Spleen (tissue), 11 donors: ENCODE measurements around the gene CRACDL. TPM values are rescaled to one million over a fixed set of nuclear protein-coding genes. Genes with fewer than 3 reads are reported as not detected.

Experiments used
- DNase-seq: peaks from one replicate; pipeline ENCODE4 v3.0.0-alpha.2; 2020
- H3K27ac ChIP-seq, 8 donors: fragments of 200-600 bp; sonication (generic) in 7 of 8; 1 replicate in 4 of 8; 2 replicates in 4 of 8; pipeline versions ENCODE4 v1.5.0 to v1.8.0; 2016 to 2021; ENCODE audit warnings: inconsistent platforms in 4 of 8, mild to moderate bottlenecking in 4 of 8, moderate library complexity in 1 of 8
- H3K27me3 ChIP-seq, 7 donors: fragments of 200-600 bp; sonication (generic) in 6 of 7; replicated peaks in 1 of 7; 1 replicate in 4 of 7; 2 replicates in 3 of 7; pipeline versions ENCODE4 v1.5.0 to v1.8.0; 2016 to 2021; ENCODE audit warnings: inconsistent platforms in 3 of 7, mild to moderate bottlenecking in 1 of 7
- H3K36me3 ChIP-seq, 6 donors: fragments of 200-600 bp; sonication (generic) in 5 of 6; 1 replicate in 4 of 6; 2 replicates in 2 of 6; pipeline versions ENCODE4 v1.5.0 to v1.8.0; 2016 to 2021; ENCODE audit warnings: inconsistent platforms in 2 of 6
- H3K4me1 ChIP-seq, 6 donors: fragments of 200-600 bp; sonication (generic) in 5 of 6; 1 replicate in 3 of 6; 2 replicates in 3 of 6; pipeline versions ENCODE4 v1.5.0 to v1.8.0; 2016 to 2021; ENCODE audit warnings: inconsistent platforms in 3 of 6
- H3K4me3 ChIP-seq, 8 donors: fragments of 200-600 bp; sonication (generic) in 7 of 8; 1 replicate in 4 of 8; 2 replicates in 4 of 8; pipeline versions ENCODE4 v1.5.0 to v1.8.0; 2016 to 2021; ENCODE audit warnings: inconsistent platforms in 4 of 8, mild to moderate bottlenecking in 4 of 8, moderate library complexity in 2 of 8
- H3K9me3 ChIP-seq, 8 donors: fragments of 200-600 bp; sonication (generic) in 7 of 8; 1 replicate in 4 of 8; 2 replicates in 4 of 8; pipeline versions ENCODE4 v1.5.0 to v1.8.0; 2016 to 2021; ENCODE audit warnings: inconsistent platforms in 4 of 8
- POLR2A ChIP-seq, 3 donors: fragments of 450-650 bp; IDR thresholded peaks; one replicate each; pipeline ENCODE4 v1.5.1; 2017; ENCODE audit warnings: antibody characterized with exemption in 3 of 3, mild to moderate bottlenecking in 1 of 3
- POLR2AphosphoS5 ChIP-seq, 3 donors: sonication (generic); formaldehyde crosslinking; IDR thresholded peaks; one replicate each; pipeline ENCODE4 v1.5.1; 2017; ENCODE audit warnings: antibody characterized with exemption in 3 of 3
- WGBS, 5 donors: extraction: QIAGEN DNeasy Blood & Tissue Kit in 3 of 5; methylation state at CpG; one replicate each; pipeline versions ENCODE4 v1.1.5 to v1.1.7; 2013 to 2018; 5-methylcytosine and 5-hydroxymethylcytosine counted together
- intact Hi-C: fragments of 100-400 bp; cut with DNase I; formaldehyde crosslinking; loops from one replicate; pipeline ENCODE4 v1.15.0; 2023; ENCODE audit warnings: low total_unique reads
- polyA plus RNA-seq, 3 donors: library from polyadenylated mRNA; stranded (reverse); fragments of 200-250 nt; gene quantifications; one replicate each; pipeline ENCODE4 v1.2.1, GENCODE V29; 2013
- total RNA-seq, 7 donors: library from RNA; depleted of rRNA in 3 of 7; stranded (reverse); fragments of >200 nt in 3 of 7; fragmentation: NEBNext Ultra II Directional in 4 of 7; extraction: Animal tissue kit (Norgen Biotek cat#: 25700) in 4 of 7; gene quantifications; one replicate each; pipeline versions ENCODE4 v1.1.0 to v1.2.1, GENCODE V29; 2016 to 2021
- TF ChIP-seq, protein P1 (sequence below), 11 experiments: fragments of 200-600 bp in 7 of 11; fragments of 450-650 bp in 4 of 11; sonication (generic) in 4 of 11; IDR thresholded peaks in 8 of 11; conservative IDR thresholded peaks in 3 of 11; 1 replicate in 7 of 11; 2 replicates in 4 of 11; pipeline versions ENCODE4 v1.4.0 to v1.8.0; 2016 to 2021; ENCODE audit warnings: antibody characterized with exemption in 11 of 11, inconsistent platforms in 4 of 11, mild to moderate bottlenecking in 1 of 11
- donor health status: healthy with polysubstance abuse.
- donor health status: DM: no; HTN: no; CAD: no; lungs with moderate emphysema.
- donor health status: DM: no; HTN: no; CAD: no.
- donor health status: Bipolar disorder and iron deficiency.
- donor health status: healthy.
- donor health status: DM: no; HTN: no; CAD: no.
- donor health status: DM: yes; HTN: yes; CAD: no.

Gene CRACDL
- total and polyA plus RNA-seq, 10 donors = 0.52 to 5.1 (median 1.4) TPM

DNA sequence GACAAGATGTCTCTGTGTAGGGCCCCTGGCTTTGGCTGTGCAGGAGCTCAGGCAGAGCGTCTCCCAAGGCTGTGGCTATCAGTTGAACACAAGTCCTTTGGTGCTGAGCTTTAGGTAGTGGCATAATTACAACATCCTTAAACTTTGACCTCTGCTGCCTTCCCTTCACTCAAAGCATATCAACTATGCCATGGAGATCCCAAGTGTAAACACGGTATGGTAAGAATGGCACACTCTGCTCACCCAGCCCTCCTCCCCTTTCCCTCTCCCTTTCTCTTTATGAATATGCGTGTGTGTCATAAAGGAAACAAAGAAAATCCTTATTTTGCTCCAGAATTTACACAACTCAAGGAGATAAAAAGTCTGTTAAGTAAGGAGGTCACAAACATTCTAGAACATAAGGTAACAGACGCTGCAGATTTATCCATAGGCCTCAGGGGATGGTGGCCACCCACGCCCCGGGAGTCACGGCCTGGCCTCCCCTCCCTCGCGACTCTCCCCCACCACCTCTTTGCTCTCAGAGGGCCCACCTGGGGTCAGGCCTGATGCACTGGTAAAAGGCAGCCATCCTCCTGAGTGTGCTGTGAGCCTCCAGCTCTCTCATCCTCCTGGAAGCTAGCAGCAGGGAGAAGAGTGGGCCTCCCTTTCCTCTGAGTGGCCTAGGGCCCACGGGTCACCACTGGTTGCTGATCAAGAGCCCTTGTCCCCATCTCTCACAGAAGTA lies 67.3 kb downstream of the CRACDL start:
- peaks cover 0 to 2% (median under 1%) of the 10 kb centered on the region in 8 donors for H3K9me3 ChIP-seq
- 81 to 89% (median 87%) methylated on average over 10 of the region's 10 CpGs for WGBS, 5 donors
- no peaks in the 10 kb centered on the region for H3K36me3 ChIP-seq
- DNase-seq = no peak
- no peaks in the 10 kb centered on the region for H3K27me3 ChIP-seq
- intact Hi-C loops = no loop called here
- no peaks in the 10 kb centered on the region for H3K4me1 ChIP-seq
- TF ChIP-seq POLR2AphosphoS5 (IDR thresholded peaks at IDR 0.05) = no peak
- no peak overlapping the region for H3K4me3 ChIP-seq
- no peak overlapping the region for H3K27ac ChIP-seq

DNA sequence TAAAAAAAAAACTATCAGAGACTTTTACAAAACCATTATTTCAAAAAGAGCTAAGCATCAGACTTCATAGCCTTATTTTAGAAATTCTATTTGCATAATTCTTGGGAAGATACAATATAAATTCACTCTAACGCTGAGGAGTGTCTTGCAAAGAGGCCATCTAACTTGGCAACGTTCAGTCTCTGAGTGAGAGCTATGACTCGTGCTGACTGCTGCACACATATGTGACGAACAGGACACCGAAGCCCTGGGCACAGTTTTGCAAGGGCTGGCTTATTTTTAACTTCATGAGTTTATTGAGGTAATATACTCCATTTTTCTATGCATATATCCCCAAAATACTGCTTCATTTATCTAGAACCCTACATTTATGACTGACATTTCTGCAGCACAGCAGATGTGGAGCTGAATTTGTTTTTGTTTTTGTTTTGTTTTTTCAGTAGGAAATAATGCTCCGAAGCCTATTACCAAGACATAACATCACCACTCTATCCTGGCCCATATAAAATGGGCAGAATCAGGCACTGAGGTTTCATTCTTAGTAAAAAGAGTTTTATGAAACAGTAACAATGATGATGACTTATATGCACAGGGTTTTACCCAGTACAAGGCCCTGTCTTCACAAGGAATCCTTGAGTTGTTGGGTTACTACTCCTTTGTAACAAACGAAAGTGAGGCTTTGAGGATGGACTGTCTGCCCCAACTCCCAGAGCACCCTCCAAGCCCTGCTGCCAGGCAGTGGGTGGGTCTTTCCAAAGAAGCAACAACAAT lies 68.3 kb downstream of the CRACDL start:
- intact Hi-C loops = no loop called here
- no peak for DNase-seq
- WGBS, 5 donors = 79 to 93% (median 84%) methylated on average over 7 of the region's 7 CpGs
- Histone ChIP-seq H3K4me1 (no peaks in the 10 kb centered on the region), H3K36me3 (no peaks in the 10 kb centered on the region), H3K27me3 (no peaks in the 10 kb centered on the region), H3K4me3 (no peak overlapping the region), H3K27ac (no peak overlapping the region), H3K9me3 (peaks cover 0 to 12% (median 10%) of the 10 kb centered on the region in 8 donors)
- TF ChIP-seq, protein P1, sequence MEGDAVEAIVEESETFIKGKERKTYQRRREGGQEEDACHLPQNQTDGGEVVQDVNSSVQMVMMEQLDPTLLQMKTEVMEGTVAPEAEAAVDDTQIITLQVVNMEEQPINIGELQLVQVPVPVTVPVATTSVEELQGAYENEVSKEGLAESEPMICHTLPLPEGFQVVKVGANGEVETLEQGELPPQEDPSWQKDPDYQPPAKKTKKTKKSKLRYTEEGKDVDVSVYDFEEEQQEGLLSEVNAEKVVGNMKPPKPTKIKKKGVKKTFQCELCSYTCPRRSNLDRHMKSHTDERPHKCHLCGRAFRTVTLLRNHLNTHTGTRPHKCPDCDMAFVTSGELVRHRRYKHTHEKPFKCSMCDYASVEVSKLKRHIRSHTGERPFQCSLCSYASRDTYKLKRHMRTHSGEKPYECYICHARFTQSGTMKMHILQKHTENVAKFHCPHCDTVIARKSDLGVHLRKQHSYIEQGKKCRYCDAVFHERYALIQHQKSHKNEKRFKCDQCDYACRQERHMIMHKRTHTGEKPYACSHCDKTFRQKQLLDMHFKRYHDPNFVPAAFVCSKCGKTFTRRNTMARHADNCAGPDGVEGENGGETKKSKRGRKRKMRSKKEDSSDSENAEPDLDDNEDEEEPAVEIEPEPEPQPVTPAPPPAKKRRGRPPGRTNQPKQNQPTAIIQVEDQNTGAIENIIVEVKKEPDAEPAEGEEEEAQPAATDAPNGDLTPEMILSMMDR (IDR thresholded peaks at IDR 0.05 in 8 of 11, conservative IDR thresholded peaks at IDR 0.05 in 3 of 11) = no peak
- TF ChIP-seq POLR2A (IDR thresholded peaks at IDR 0.05) (no peak), POLR2AphosphoS5 (IDR thresholded peaks at IDR 0.05) (no peak)

DNA sequence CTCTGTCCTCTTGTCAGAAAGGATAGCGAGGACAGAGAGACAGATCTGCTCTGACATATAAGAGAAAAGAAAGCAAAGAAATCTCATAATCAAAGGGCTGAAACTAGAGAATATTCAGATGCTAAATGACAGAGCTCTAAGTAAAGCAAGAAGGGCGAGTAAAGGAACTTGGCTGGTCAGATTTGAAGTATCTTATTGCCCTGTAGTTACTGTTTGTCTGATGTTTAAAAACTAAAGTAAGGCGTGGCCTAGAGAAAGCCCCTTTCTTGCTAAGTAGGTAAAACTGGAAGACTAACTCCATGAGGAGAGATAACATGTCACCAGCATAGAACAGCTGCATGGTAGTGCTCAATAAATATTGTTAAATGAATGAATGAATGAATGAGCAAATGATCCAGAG lies 70.0 kb downstream of the CRACDL start:
- DNase-seq = no peak
- Histone ChIP-seq H3K4me3 (no peak overlapping the region), H3K36me3 (no peaks in the 10 kb centered on the region), H3K9me3 (peaks cover 0 to 29% (median 27%) of the 10 kb centered on the region in 8 donors), H3K27me3 (no peaks in the 10 kb centered on the region), H3K27ac (no peak overlapping the region), H3K4me1 (no peaks in the 10 kb centered on the region)
- no peak for TF ChIP-seq POLR2A (IDR thresholded peaks at IDR 0.05)
- TF ChIP-seq POLR2AphosphoS5 (IDR thresholded peaks at IDR 0.05) = no peak
- TF ChIP-seq, protein P1 (IDR thresholded peaks at IDR 0.05 in 8 of 11, conservative IDR thresholded peaks at IDR 0.05 in 3 of 11) = no peak
- 67 to 84% (median 82%) methylated on average over 3 of the region's 3 CpGs for WGBS, 5 donors
- intact Hi-C loops = no loop called here

DNA sequence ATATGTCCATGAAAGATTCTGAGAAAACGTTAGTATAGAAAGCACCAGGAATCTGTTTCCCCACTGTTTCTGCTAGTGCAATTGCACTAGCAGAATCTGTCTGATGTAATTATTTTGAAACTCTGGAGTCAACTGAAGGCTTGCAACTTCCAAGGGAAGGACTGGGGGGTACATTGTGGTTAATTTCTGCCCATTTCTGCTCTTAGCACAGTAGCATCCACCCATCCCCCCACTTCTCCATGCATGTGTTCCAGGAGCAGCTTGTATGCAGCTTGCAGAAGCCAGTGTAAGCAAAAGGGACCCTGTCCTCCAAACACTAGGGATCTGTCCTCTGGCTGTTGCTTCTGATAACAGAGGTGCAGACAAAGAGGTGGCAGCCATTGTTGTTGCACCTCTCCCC lies 74.4 kb downstream of the CRACDL start:
- WGBS, 5 donors = 52 to 78% (median 68%) methylated on average over 1 of the region's 1 CpG
- intact Hi-C loops = no loop called here

More for the DNA sequence above, 74.4 kb downstream of the CRACDL start:
- Histone ChIP-seq H3K27me3 (no peaks in the 10 kb centered on the region), H3K36me3 (no peaks in the 10 kb centered on the region), H3K4me1 (no peaks in the 10 kb centered on the region), H3K27ac (no peak overlapping the region), H3K4me3 (no peak overlapping the region), H3K9me3 (peaks cover 0 to 73% (median 68%) of the 10 kb centered on the region in 8 donors)
- TF ChIP-seq POLR2AphosphoS5 (IDR thresholded peaks at IDR 0.05) (no peak), POLR2A (IDR thresholded peaks at IDR 0.05) (no peak)
- TF ChIP-seq, protein P1 (IDR thresholded peaks at IDR 0.05 in 8 of 11, conservative IDR thresholded peaks at IDR 0.05 in 3 of 11) = no peak
- no peak for DNase-seq
